IMR-90 (cell line): ENCODE results near the gene TRAPPC8. TPM values are rescaled to one million over a fixed set of nuclear protein-coding genes. Genes with fewer than 3 reads are reported as not detected.
A peak's percentile ranks its signal among the peaks of the same experiment; 100 is the strongest.

Experiments used
- ATAC-seq: fragments of 200-7000 bp; cut with Tn5 transposase; 2 replicates; pipeline ENCODE4 v1.9.1; 2020; ENCODE audit warnings: low read depth, mild to moderate bottlenecking, moderate library complexity
- BruUV-seq: library from RNA; stranded (reverse); fragments of 400-500 nt; replicated peaks from 2 replicates; lab custom pipeline; 2021; lab: Mats Ljungman, UMichigan
- CTCF ChIA-PET: fragments of 300-600 bp; formaldehyde crosslinking; extraction: SDS; loops from one replicate; lab custom pipeline; 2021; ENCODE audit warnings: antibody characterized with exemption; lab: Yijun Ruan, JAX
- POLR2A ChIA-PET: fragments of 300-600 bp; sonication (Branson Sonifier 250); formaldehyde crosslinking; loops from one replicate; lab custom pipeline; 2022; ENCODE audit warnings: antibody characterized with exemption; ENCODE audit not compliant: unreplicated experiment; lab: Charles Lee
- DNase-seq: peaks from one replicate; pipeline ENCODE4 v3.0.0; 2013
- H2AFZ ChIP-seq: replicated peaks from 2 replicates; pipeline ENCODE3; 2013; ENCODE audit warnings: low read length, mild to moderate bottlenecking; ENCODE audit not compliant: poor library complexity
- H2AK5ac ChIP-seq: 2 replicates; pipeline ENCODE4 v1.6.1; 2013; ENCODE audit warnings: low read depth, low read length, inconsistent platforms
- H2AK9ac ChIP-seq: replicated peaks from 2 replicates; pipeline ENCODE3; 2013; ENCODE audit warnings: mild to moderate bottlenecking, low read depth, low read length, moderate library complexity; ENCODE audit not compliant: poor library complexity
- H2BK120ac ChIP-seq: 2 replicates; pipeline ENCODE4 v1.6.1; 2013; ENCODE audit warnings: low read depth, low read length, inconsistent platforms
- H2BK15ac ChIP-seq: 3 replicates; pipeline ENCODE4 v1.6.1; 2013; ENCODE audit warnings: low read depth, low read length, inconsistent platforms
- H2BK20ac ChIP-seq: 2 replicates; pipeline ENCODE4 v1.6.1; 2013; ENCODE audit warnings: low read depth, mild to moderate bottlenecking, inconsistent platforms, low read length, moderate library complexity
- H2BK5ac ChIP-seq: 2 replicates; pipeline ENCODE4 v1.6.1; 2013; ENCODE audit warnings: mild to moderate bottlenecking, low read depth, low read length, inconsistent platforms; ENCODE audit not compliant: poor library complexity, severe bottlenecking
- H3K14ac ChIP-seq: replicated peaks from 2 replicates; pipeline ENCODE4 v1.6.1; 2013; ENCODE audit warnings: low read depth, low read length, inconsistent platforms
- H3K18ac ChIP-seq: 2 replicates; pipeline ENCODE4 v1.6.1; 2013; ENCODE audit warnings: low read depth, low read length, control low read depth
- H3K23ac ChIP-seq: 2 replicates; pipeline ENCODE4 v1.6.1; 2013; ENCODE audit warnings: low read depth, low read length, inconsistent platforms
- H3K27ac ChIP-seq: 2 replicates; pipeline ENCODE4 v1.5.1; 2013; ENCODE audit warnings: mild to moderate bottlenecking, control low read depth, low read length; ENCODE audit not compliant: insufficient read depth
- H3K27me3 ChIP-seq: 2 replicates; pipeline ENCODE4 v1.6.1; 2013; ENCODE audit warnings: low read length; ENCODE audit not compliant: control insufficient read depth, insufficient read depth
- H3K36me3 ChIP-seq: 2 replicates; pipeline ENCODE4 v1.6.1; 2013; ENCODE audit warnings: low read length, mixed read lengths; ENCODE audit not compliant: control insufficient read depth, insufficient read depth
- H3K4ac ChIP-seq: 2 replicates; pipeline ENCODE4 v1.6.1; 2013; ENCODE audit warnings: low read depth, low read length, inconsistent platforms
- H3K4me1 ChIP-seq: 2 replicates; pipeline ENCODE4 v1.6.1; 2013; ENCODE audit warnings: low read length, mixed read lengths; ENCODE audit not compliant: control insufficient read depth, insufficient read depth
- H3K4me2 ChIP-seq: 2 replicates; pipeline ENCODE4 v1.6.1; 2013; ENCODE audit warnings: low read depth, mild to moderate bottlenecking, control low read depth, low read length, moderate library complexity
- H3K4me3 ChIP-seq: 2 replicates; pipeline ENCODE4 v1.5.1; 2013; ENCODE audit warnings: low read depth, mild to moderate bottlenecking, control low read depth, low read length, moderate library complexity; ENCODE audit not compliant: insufficient read depth
- H3K56ac ChIP-seq: 2 replicates; pipeline ENCODE4 v1.6.1; 2013; ENCODE audit warnings: low read length, inconsistent platforms; ENCODE audit not compliant: insufficient read depth; ENCODE audit errors: extremely low read depth
- H3K79me1 ChIP-seq, 2 experiments: 2 replicates each; pipeline ENCODE4 v1.6.1; 2013; ENCODE audit warnings: low read length in 2 of 2, inconsistent platforms in 1 of 2, low read depth in 1 of 2
- H3K9ac ChIP-seq: 2 replicates; pipeline ENCODE4 v1.6.1; 2013; ENCODE audit warnings: low read depth, low read length, control low read depth
- H3K9me1 ChIP-seq: 2 replicates; pipeline ENCODE4 v1.6.1; 2013; ENCODE audit warnings: low read length, inconsistent platforms; ENCODE audit not compliant: insufficient read depth
- H3K9me3 ChIP-seq: 2 replicates; pipeline ENCODE4 v1.6.1; 2013; ENCODE audit warnings: low read length; ENCODE audit not compliant: control insufficient read depth, insufficient read depth
- H4K20me1 ChIP-seq: 2 replicates; pipeline ENCODE4 v1.6.1; 2013; ENCODE audit warnings: low read length, inconsistent platforms; ENCODE audit not compliant: insufficient read depth
- H4K5ac ChIP-seq: 2 replicates; pipeline ENCODE4 v1.6.1; 2013; ENCODE audit warnings: mild to moderate bottlenecking, low read depth, low read length, control low read depth
- H4K8ac ChIP-seq, 2 experiments: 2 replicates each; pipeline ENCODE4 v1.6.1; 2013; ENCODE audit warnings: low read depth in 2 of 2, low read length in 2 of 2, control low read depth in 1 of 2, inconsistent platforms in 1 of 2
- H4K91ac ChIP-seq: 2 replicates; pipeline ENCODE4 v1.6.1; 2013; ENCODE audit warnings: low read depth, low read length, inconsistent platforms; ENCODE audit not compliant: insufficient read depth
- BHLHE40 ChIP-seq: fragments of 150-350 bp; IDR thresholded peaks from 2 replicates; pipeline ENCODE4 v1.6.1; 2016; ENCODE audit warnings: mild to moderate bottlenecking, low read depth, low read length
- CEBPB ChIP-seq: IDR thresholded peaks from 2 replicates; pipeline ENCODE4 v1.6.1; 2012; ENCODE audit warnings: low read depth, low read length, improper control_type of control experiment
- CHD1 ChIP-seq: IDR thresholded peaks from 2 replicates; pipeline ENCODE4 v1.6.1; 2012; ENCODE audit warnings: low read depth, low read length, improper control_type of control experiment
- FOS ChIP-seq: fragments of 150-350 bp; IDR thresholded peaks from 2 replicates; pipeline ENCODE4 v1.6.1; 2016; ENCODE audit warnings: low read depth, low read length
- MAFK ChIP-seq: IDR thresholded peaks from 2 replicates; pipeline ENCODE4 v1.6.1; 2012; ENCODE audit warnings: low read depth, low read length, improper control_type of control experiment
- MAZ ChIP-seq: IDR thresholded peaks from 2 replicates; pipeline ENCODE4 v1.6.1; 2012; ENCODE audit warnings: low read depth, mild to moderate bottlenecking, low read length, improper control_type of control experiment, moderate library complexity, borderline replicate concordance
- MXI1 ChIP-seq: IDR thresholded peaks from 2 replicates; pipeline ENCODE4 v1.6.1; 2012; ENCODE audit warnings: low read depth, mild to moderate bottlenecking, low read length, moderate library complexity, borderline replicate concordance
- NFE2L2 ChIP-seq: fragments of 150-350 bp; IDR thresholded peaks from 2 replicates; pipeline ENCODE4 v1.6.1; 2016; ENCODE audit warnings: low read depth, mild to moderate bottlenecking, low read length
- POLR2A ChIP-seq: IDR thresholded peaks from 2 replicates; pipeline ENCODE4 v1.6.1; 2012; ENCODE audit warnings: mild to moderate bottlenecking, low read depth, low read length
- RAD21 ChIP-seq: IDR thresholded peaks from 2 replicates; pipeline ENCODE4 v1.6.1; 2012; ENCODE audit warnings: low read length, improper control_type of control experiment
- RCOR1 ChIP-seq: IDR thresholded peaks from 2 replicates; pipeline ENCODE4 v1.6.1; 2012; ENCODE audit warnings: mild to moderate bottlenecking, low read length, improper control_type of control experiment; ENCODE audit not compliant: insufficient replicate concordance
- RFX5 ChIP-seq: IDR thresholded peaks from 2 replicates; pipeline ENCODE4 v1.8.0; 2012; ENCODE audit warnings: low read depth, mild to moderate bottlenecking, low read length, moderate library complexity
- SMC3 ChIP-seq: fragments of 150-350 bp; IDR thresholded peaks from 2 replicates; pipeline ENCODE4 v1.6.1; 2016; ENCODE audit warnings: low read depth, mild to moderate bottlenecking, antibody characterized with exemption, low read length, moderate library complexity
- WGBS, 2 experiments: methylation state at CpG; one replicate each; pipeline versions ENCODE4 v1.1.5 to v1.1.7; 2013; ENCODE audit warnings: missing lambda C conversion rate in 2 of 2; ENCODE audit not compliant: insufficient read length in 1 of 2; ENCODE audit errors: extremely low coverage in 2 of 2; 5-methylcytosine and 5-hydroxymethylcytosine counted together
- dilution Hi-C: fragments of 300-500 bp; cut with HindIII; formaldehyde crosslinking; loops from one replicate; pipeline ENCODE4 v1.14.3; 2018; ENCODE audit warnings: low sequenced_read_pairs; ENCODE audit not compliant: unreplicated experiment
- in situ Hi-C: fragments of 300-500 bp; cut with MboI; formaldehyde crosslinking; loops from 3 replicates; pipeline ENCODE4 v1.14.3; 2019; ENCODE audit warnings: low sequenced_read_pairs, inconsistent platforms, mixed read lengths
- intact Hi-C: fragments of 100-400 bp; cut with micrococcal nuclease; formaldehyde crosslinking; loops from 2 replicates; pipeline ENCODE4 v1.10.0; 2022
- polyA plus RNA-seq, 3 experiments: library from polyadenylated mRNA; depleted of rRNA; stranded (reverse); fragments of >200 nt; gene quantifications; 2 replicates each; pipeline ENCODE4 v1.2.3, GENCODE V29; 2012; ENCODE audit warnings: low replicate concordance in 1 of 3
- total RNA-seq: library from RNA; depleted of rRNA; stranded (reverse); fragments of >200 nt; gene quantifications from 2 replicates; pipeline ENCODE4 v1.2.3, GENCODE V29; 2012
- TF ChIP-seq, protein P1 (sequence below): conservative IDR thresholded peaks from 2 replicates; pipeline ENCODE4 v1.5.1; 2012; ENCODE audit warnings: mild to moderate bottlenecking, low read depth, low read length, improper control_type of control experiment
- TF ChIP-seq, protein P2 (sequence below): fragments of 150-350 bp; IDR thresholded peaks from 2 replicates; pipeline ENCODE4 v1.6.1; 2017; ENCODE audit warnings: mild to moderate bottlenecking, antibody characterized with exemption, low read length, low read depth

The TRAPPC8 gene
- total and polyA plus RNA-seq, 2 of the 4 experiments (the other 2 are of a cell fraction), result 21.8 to 54.3 TPM

DNA sequence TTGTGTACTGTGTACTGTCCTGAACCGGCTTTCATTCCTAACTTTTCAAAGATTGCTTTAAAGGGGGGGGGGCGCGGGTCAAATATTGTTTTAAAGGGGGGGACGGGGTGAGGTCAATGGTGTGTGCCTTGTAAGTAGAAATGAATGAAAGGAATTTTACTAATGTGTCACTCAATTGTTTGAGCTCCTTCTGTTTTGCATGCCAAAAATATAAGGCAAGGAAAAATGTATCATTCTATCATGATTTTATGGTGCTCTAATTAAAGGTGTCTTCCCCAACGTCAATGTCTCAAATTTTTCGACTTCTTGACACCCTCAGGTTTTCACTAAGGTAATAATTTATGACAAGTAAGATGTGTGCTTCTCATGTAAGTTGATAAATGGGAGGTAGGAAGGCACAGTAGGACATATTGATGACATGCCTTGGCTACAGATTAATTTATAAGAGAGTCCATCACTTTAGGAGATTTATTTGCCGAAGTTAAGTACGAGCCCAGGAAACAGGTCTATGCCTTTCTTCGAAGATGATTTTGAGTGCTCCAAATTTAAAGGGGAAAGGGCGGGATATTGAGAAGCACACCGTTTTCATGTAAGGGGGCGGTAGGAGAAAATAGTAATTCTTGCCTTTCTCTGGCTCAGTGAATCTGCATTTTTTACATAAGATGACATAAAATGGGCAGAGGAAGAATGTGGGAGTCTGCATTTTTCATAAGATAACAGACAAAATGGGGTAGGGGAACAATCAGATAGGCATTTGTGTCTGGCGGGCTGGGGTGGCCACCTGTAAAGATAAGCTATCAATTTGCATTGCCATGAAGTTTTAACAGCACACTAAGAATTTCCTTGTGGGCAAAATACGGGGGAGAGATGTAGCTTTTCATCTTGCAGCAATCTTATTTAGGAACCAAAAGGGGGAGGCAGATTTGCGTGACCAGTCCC lies 1.2 kb upstream of the TRAPPC8 start:
- Histone ChIP-seq H3K9me3 (no peaks in the 10 kb centered on the region), H3K27ac (no peak overlapping the region), H4K8ac (peak overlapping the region in 1 of 2 experiments; percentile 44; a peak in 1 of 4 replicates), H2BK15ac (no peak overlapping the region), H3K18ac (no peak overlapping the region), H4K91ac (no peak overlapping the region), H2BK20ac (no peak overlapping the region), H3K14ac (0 out of 2 replicates have a peak overlapping the region, but pooled peaks have one; percentile 56), H4K20me1 (peaks cover 10% of the 10 kb centered on the region; the same call in 1 of the 2 replicates), H2AFZ (peak overlapping the region; percentile 93), H3K4me2 (peak overlapping the region; percentile 83), H3K4me3 (peak overlapping the region; percentile 75), H3K9me1 (peaks cover 9% of the 10 kb centered on the region; the same call in 1 of the 2 replicates), H2BK120ac (no peak overlapping the region), H3K23ac (peak overlapping the region; percentile 46; the same call in 1 of the 2 replicates), H3K4ac (0 out of 2 replicates have a peak overlapping the region, but pooled peaks have one; percentile 1), H3K79me1 (peaks cover 11 to 12% of the 10 kb centered on the region in 2 experiments; a peak in 3 of 4 replicates), H4K5ac (no peak overlapping the region), H3K56ac (no peak overlapping the region), H3K27me3 (no peaks in the 10 kb centered on the region), H3K36me3 (no peaks in the 10 kb centered on the region), H3K4me1 (no peaks in the 10 kb centered on the region), H2AK5ac (no peak overlapping the region), H2AK9ac (no peak overlapping the region), H2BK5ac (no peak overlapping the region), H3K9ac (no peak overlapping the region)
- ChIA-PET CTCF (no interaction called here), POLR2A (no interaction called here)
- DNase-seq (no peak), ATAC-seq (no peak)
- intact Hi-C loops, result loop anchor here (5.0 kb wide), 1 partner anchor 148 kb away; the partner anchor contains the start of gene RNF138
- in situ Hi-C loops, result no loop called here
- 0% methylated on average over 2 of the region's 15 CpGs; no CpG with 5 or more reads in 1 of the 2 experiments for WGBS, 2 experiments
- no TSS peak for BruUV-seq
- dilution Hi-C loops, result no loop called here
- no peak for TF ChIP-seq CEBPB
- TF ChIP-seq CHD1, result no peak
- TF ChIP-seq RCOR1, result no peak
- no peak for TF ChIP-seq RAD21
- TF ChIP-seq MAFK, result no peak
- TF ChIP-seq, protein P1, sequence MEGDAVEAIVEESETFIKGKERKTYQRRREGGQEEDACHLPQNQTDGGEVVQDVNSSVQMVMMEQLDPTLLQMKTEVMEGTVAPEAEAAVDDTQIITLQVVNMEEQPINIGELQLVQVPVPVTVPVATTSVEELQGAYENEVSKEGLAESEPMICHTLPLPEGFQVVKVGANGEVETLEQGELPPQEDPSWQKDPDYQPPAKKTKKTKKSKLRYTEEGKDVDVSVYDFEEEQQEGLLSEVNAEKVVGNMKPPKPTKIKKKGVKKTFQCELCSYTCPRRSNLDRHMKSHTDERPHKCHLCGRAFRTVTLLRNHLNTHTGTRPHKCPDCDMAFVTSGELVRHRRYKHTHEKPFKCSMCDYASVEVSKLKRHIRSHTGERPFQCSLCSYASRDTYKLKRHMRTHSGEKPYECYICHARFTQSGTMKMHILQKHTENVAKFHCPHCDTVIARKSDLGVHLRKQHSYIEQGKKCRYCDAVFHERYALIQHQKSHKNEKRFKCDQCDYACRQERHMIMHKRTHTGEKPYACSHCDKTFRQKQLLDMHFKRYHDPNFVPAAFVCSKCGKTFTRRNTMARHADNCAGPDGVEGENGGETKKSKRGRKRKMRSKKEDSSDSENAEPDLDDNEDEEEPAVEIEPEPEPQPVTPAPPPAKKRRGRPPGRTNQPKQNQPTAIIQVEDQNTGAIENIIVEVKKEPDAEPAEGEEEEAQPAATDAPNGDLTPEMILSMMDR, result no peak
- no peak for TF ChIP-seq SMC3
- TF ChIP-seq NFE2L2, result no peak
- TF ChIP-seq MAZ, result no peak
- no peak for TF ChIP-seq RFX5
- TF ChIP-seq MXI1, result no peak
- TF ChIP-seq, protein P2, sequence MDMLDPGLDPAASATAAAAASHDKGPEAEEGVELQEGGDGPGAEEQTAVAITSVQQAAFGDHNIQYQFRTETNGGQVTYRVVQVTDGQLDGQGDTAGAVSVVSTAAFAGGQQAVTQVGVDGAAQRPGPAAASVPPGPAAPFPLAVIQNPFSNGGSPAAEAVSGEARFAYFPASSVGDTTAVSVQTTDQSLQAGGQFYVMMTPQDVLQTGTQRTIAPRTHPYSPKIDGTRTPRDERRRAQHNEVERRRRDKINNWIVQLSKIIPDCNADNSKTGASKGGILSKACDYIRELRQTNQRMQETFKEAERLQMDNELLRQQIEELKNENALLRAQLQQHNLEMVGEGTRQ, result no peak
- no peak for TF ChIP-seq FOS
- TF ChIP-seq POLR2A, result no peak
- no peak for TF ChIP-seq BHLHE40
